ENCODE measurements around the gene SERPINA9.

SERPINA9 gene

GRCh38 chr14:94426526-94426925 lies 49.5 kb downstream of the SERPINA9 start:
- H4K91ac ChIP-seq (ENCODE audit: low read length), result no peak overlapping the region
- H2AFZ ChIP-seq (ENCODE audit: low read depth, low read length), result no peak overlapping the region
- no peak overlapping the region for H3K14ac ChIP-seq (ENCODE audit: low read length in 2 of 2)
- no peak overlapping the region for H3K9ac ChIP-seq (ENCODE audit: low read length)
- no peak overlapping the region for H2BK120ac ChIP-seq (ENCODE audit: low read depth, low read length)
- no peak overlapping the region for H2AK5ac ChIP-seq (ENCODE audit: low read length, severe bottlenecking)
- no peak overlapping the region for H4K8ac ChIP-seq (ENCODE audit: low read length)
- no peak overlapping the region for H3K18ac ChIP-seq (ENCODE audit: low read depth in 1 of 2, low read length in 2 of 2)
- H3K4me3 ChIP-seq (ENCODE audit: insufficient read depth in 1 of 2, low read depth in 1 of 2, low read length in 2 of 2), result no peak overlapping the region
- H2BK12ac ChIP-seq (ENCODE audit: low read length in 2 of 2), result no peak overlapping the region
- H3K27ac ChIP-seq (ENCODE audit: low read length, poor library complexity, severe bottlenecking), result no peak overlapping the region
- WGBS, result 60% methylated on average over 4 of the region's 4 CpGs
- no peak overlapping the region for H3K23ac ChIP-seq (ENCODE audit: low read length in 2 of 2)
- H3K4me2 ChIP-seq (ENCODE audit: low read length, poor library complexity, severe bottlenecking), result no peak overlapping the region
- H2BK15ac ChIP-seq (ENCODE audit: low read depth, poor library complexity, severe bottlenecking), result no peak overlapping the region
- no peak overlapping the region for H3K4ac ChIP-seq (ENCODE audit: low read depth in 1 of 2, low read length in 2 of 2)
- no peaks in the 10 kb centered on the region for H3K36me3 ChIP-seq (ENCODE audit: control insufficient read depth in 1 of 2, insufficient read depth in 2 of 2, low read depth in 1 of 2, low read length in 2 of 2)
- no peaks in the 10 kb centered on the region for H3K4me1 ChIP-seq (ENCODE audit: control insufficient read depth, insufficient read depth, low read depth, low read length)
- no peak for DNase-seq
- no peak overlapping the region for H2BK5ac ChIP-seq (ENCODE audit: low read depth, low read length, poor library complexity, severe bottlenecking)
- H3K27me3 ChIP-seq (ENCODE audit: control insufficient read depth in 1 of 2, insufficient read depth in 1 of 2, low read length in 2 of 2), result peaks cover 0 to 19% of the 10 kb centered on the region in 2 experiments
- H3K9me3 ChIP-seq (ENCODE audit: control insufficient read depth, low read length), result no peaks in the 10 kb centered on the region
- no peaks in the 10 kb centered on the region for H3K79me1 ChIP-seq (replicated peaks; ENCODE audit: low read length, poor library complexity, severe bottlenecking)

GRCh38 chr14:94424371-94424770 lies 51.6 kb downstream of the SERPINA9 start:
- Histone ChIP-seq H3K18ac (ENCODE audit: low read depth in 1 of 2, low read length in 2 of 2) (no peak overlapping the region), H3K14ac (ENCODE audit: low read length in 2 of 2) (no peak overlapping the region), H2BK120ac (ENCODE audit: low read depth, low read length) (no peak overlapping the region), H3K4me1 (ENCODE audit: control insufficient read depth, insufficient read depth, low read depth, low read length) (no peaks in the 10 kb centered on the region), H3K9ac (ENCODE audit: low read length) (no peak overlapping the region), H3K36me3 (ENCODE audit: control insufficient read depth in 1 of 2, insufficient read depth in 2 of 2, low read depth in 1 of 2, low read length in 2 of 2) (no peaks in the 10 kb centered on the region), H3K27ac (ENCODE audit: low read length, poor library complexity, severe bottlenecking) (no peak overlapping the region), H3K23ac (ENCODE audit: low read length in 2 of 2) (no peak overlapping the region), H3K4ac (ENCODE audit: low read depth in 1 of 2, low read length in 2 of 2) (no peak overlapping the region), H4K8ac (ENCODE audit: low read length) (no peak overlapping the region), H3K4me2 (ENCODE audit: low read length, poor library complexity, severe bottlenecking) (no peak overlapping the region), H3K4me3 (ENCODE audit: insufficient read depth in 1 of 2, low read depth in 1 of 2, low read length in 2 of 2) (no peak overlapping the region), H3K27me3 (ENCODE audit: control insufficient read depth in 1 of 2, insufficient read depth in 1 of 2, low read length in 2 of 2) (peaks cover 5 to 19% of the 10 kb centered on the region in 2 experiments), H4K91ac (ENCODE audit: low read length) (no peak overlapping the region), H3K9me3 (ENCODE audit: control insufficient read depth, low read length) (no peaks in the 10 kb centered on the region), H2AFZ (ENCODE audit: low read depth, low read length) (no peak overlapping the region), H3K79me1 (replicated peaks; ENCODE audit: low read length, poor library complexity, severe bottlenecking) (no peaks in the 10 kb centered on the region), H2BK5ac (ENCODE audit: low read depth, low read length, poor library complexity, severe bottlenecking) (no peak overlapping the region), H2AK5ac (ENCODE audit: low read length, severe bottlenecking) (no peak overlapping the region), H2BK15ac (ENCODE audit: low read depth, poor library complexity, severe bottlenecking) (no peak overlapping the region), H2BK12ac (ENCODE audit: low read length in 2 of 2) (no peak overlapping the region)
- 61% methylated on average over 3 of the region's 3 CpGs for WGBS
- no peak for DNase-seq

GRCh38 chr14:94423453-94424056 lies 52.4 kb downstream of the SERPINA9 start:
- peak overlapping the region in 1 of 2 experiments; percentile 40 for H3K4me3 ChIP-seq (ENCODE audit: insufficient read depth in 1 of 2, low read depth in 1 of 2, low read length in 2 of 2)
- H4K8ac ChIP-seq (ENCODE audit: low read length), result no peak overlapping the region
- no peak overlapping the region for H2AFZ ChIP-seq (ENCODE audit: low read depth, low read length)
- no peak overlapping the region for H2AK5ac ChIP-seq (ENCODE audit: low read length, severe bottlenecking)
- H3K14ac ChIP-seq (ENCODE audit: low read length in 2 of 2), result no peak overlapping the region
- H2BK12ac ChIP-seq (ENCODE audit: low read length in 2 of 2), result no peak overlapping the region
- H2BK5ac ChIP-seq (ENCODE audit: low read depth, low read length, poor library complexity, severe bottlenecking), result no peak overlapping the region
- no peak overlapping the region for H3K23ac ChIP-seq (ENCODE audit: low read length in 2 of 2)
- H3K27me3 ChIP-seq (ENCODE audit: control insufficient read depth in 1 of 2, insufficient read depth in 1 of 2, low read length in 2 of 2), result peaks cover 5 to 16% of the 10 kb centered on the region in 2 experiments
- no peaks in the 10 kb centered on the region for H3K4me1 ChIP-seq (ENCODE audit: control insufficient read depth, insufficient read depth, low read depth, low read length)
- H4K91ac ChIP-seq (ENCODE audit: low read length), result no peak overlapping the region
- H3K27ac ChIP-seq (ENCODE audit: low read length, poor library complexity, severe bottlenecking), result no peak overlapping the region
- H3K4me2 ChIP-seq (ENCODE audit: low read length, poor library complexity, severe bottlenecking), result no peak overlapping the region
- H3K9ac ChIP-seq (ENCODE audit: low read length), result peak overlapping the region; percentile 35
- H2BK15ac ChIP-seq (ENCODE audit: low read depth, poor library complexity, severe bottlenecking), result no peak overlapping the region
- no peak overlapping the region for H3K18ac ChIP-seq (ENCODE audit: low read depth in 1 of 2, low read length in 2 of 2)
- 10% methylated on average over 13 of the region's 13 CpGs for WGBS
- no peaks in the 10 kb centered on the region for H3K36me3 ChIP-seq (ENCODE audit: control insufficient read depth in 1 of 2, insufficient read depth in 2 of 2, low read depth in 1 of 2, low read length in 2 of 2)
- H3K9me3 ChIP-seq (ENCODE audit: control insufficient read depth, low read length), result no peaks in the 10 kb centered on the region
- H2BK120ac ChIP-seq (ENCODE audit: low read depth, low read length), result no peak overlapping the region
- DNase-seq, result peak; percentile 7
- H3K4ac ChIP-seq (ENCODE audit: low read depth in 1 of 2, low read length in 2 of 2), result no peak overlapping the region
- no peaks in the 10 kb centered on the region for H3K79me1 ChIP-seq (replicated peaks; ENCODE audit: low read length, poor library complexity, severe bottlenecking)

GRCh38 chr14:94421316-94421715 lies 54.7 kb downstream of the SERPINA9 start:
- Histone ChIP-seq H3K9ac (ENCODE audit: low read length) (no peak overlapping the region), H2BK15ac (ENCODE audit: low read depth, poor library complexity, severe bottlenecking) (no peak overlapping the region), H3K4ac (ENCODE audit: low read depth in 1 of 2, low read length in 2 of 2) (no peak overlapping the region), H3K27ac (ENCODE audit: low read length, poor library complexity, severe bottlenecking) (no peak overlapping the region), H3K14ac (ENCODE audit: low read length in 2 of 2) (no peak overlapping the region), H3K36me3 (ENCODE audit: control insufficient read depth in 1 of 2, insufficient read depth in 2 of 2, low read depth in 1 of 2, low read length in 2 of 2) (no peaks in the 10 kb centered on the region), H3K79me1 (replicated peaks; ENCODE audit: low read length, poor library complexity, severe bottlenecking) (no peaks in the 10 kb centered on the region), H2AFZ (ENCODE audit: low read depth, low read length) (no peak overlapping the region), H4K8ac (ENCODE audit: low read length) (no peak overlapping the region), H3K4me2 (ENCODE audit: low read length, poor library complexity, severe bottlenecking) (no peak overlapping the region), H3K9me3 (ENCODE audit: control insufficient read depth, low read length) (no peaks in the 10 kb centered on the region), H2BK12ac (ENCODE audit: low read length in 2 of 2) (no peak overlapping the region), H4K91ac (ENCODE audit: low read length) (no peak overlapping the region), H2AK5ac (ENCODE audit: low read length, severe bottlenecking) (no peak overlapping the region), H3K23ac (ENCODE audit: low read length in 2 of 2) (no peak overlapping the region), H3K18ac (ENCODE audit: low read depth in 1 of 2, low read length in 2 of 2) (no peak overlapping the region), H3K4me3 (ENCODE audit: insufficient read depth in 1 of 2, low read depth in 1 of 2, low read length in 2 of 2) (no peak overlapping the region), H3K27me3 (ENCODE audit: control insufficient read depth in 1 of 2, insufficient read depth in 1 of 2, low read length in 2 of 2) (peaks cover 3 to 5% of the 10 kb centered on the region in 2 experiments), H3K4me1 (ENCODE audit: control insufficient read depth, insufficient read depth, low read depth, low read length) (no peaks in the 10 kb centered on the region), H2BK120ac (ENCODE audit: low read depth, low read length) (no peak overlapping the region), H2BK5ac (ENCODE audit: low read depth, low read length, poor library complexity, severe bottlenecking) (no peak overlapping the region)
- DNase-seq, result no peak
- WGBS, result 54% methylated on average over 2 of the region's 2 CpGs

All from mesenchymal stem cell (in vitro differentiated cells and primary cell).